Ascending aorta (tissue), 2 donors: ENCODE data around the gene KRT82. TPM values are rescaled to one million over a fixed set of nuclear protein-coding genes. Genes with fewer than 3 reads are reported as not detected.

Experiments used
- DNase-seq, 2 donors: peaks; one replicate each; pipeline ENCODE4 v3.0.0-alpha.2; 2019; ENCODE audit warnings: low spot score in 2 of 2
- H3K27ac ChIP-seq, 2 donors: fragments of 200-600 bp; sonication (generic); one replicate each; pipeline ENCODE4 v1.5.1; 2016 to 2017; ENCODE audit warnings: mild to moderate bottlenecking in 1 of 2
- H3K27me3 ChIP-seq: fragments of 200-600 bp; sonication (generic); one replicate; pipeline ENCODE4 v1.5.1; 2017
- H3K36me3 ChIP-seq, 2 donors: fragments of 200-600 bp; sonication (generic); one replicate each; pipeline ENCODE4 v1.5.1; 2016
- H3K4me1 ChIP-seq, 2 donors: fragments of 200-600 bp; sonication (generic); one replicate each; pipeline ENCODE4 v1.5.1; 2016 to 2017; ENCODE audit warnings: mild to moderate bottlenecking in 1 of 2
- H3K4me3 ChIP-seq, 2 donors: fragments of 200-600 bp; sonication (generic); one replicate each; pipeline ENCODE4 v1.5.1; 2016 to 2017; ENCODE audit warnings: mild to moderate bottlenecking in 1 of 2
- H3K9me3 ChIP-seq, 2 donors: fragments of 200-600 bp; sonication (generic); one replicate each; pipeline ENCODE4 v1.5.1; 2016
- CTCF ChIP-seq, 3 experiments: fragments of 200-600 bp in 2 of 3; fragments of 450-650 bp in 1 of 3; sonication (generic) in 2 of 3; IDR thresholded peaks; one replicate each; pipeline ENCODE4 v1.5.1; 2016 to 2019; ENCODE audit warnings: antibody characterized with exemption in 3 of 3, mild to moderate bottlenecking in 1 of 3, moderate library complexity in 1 of 3
- intact Hi-C: fragments of 100-400 bp; cut with DNase I; formaldehyde crosslinking; loops from one replicate; pipeline ENCODE4 v1.15.1; 2023
- total RNA-seq: library from RNA; depleted of rRNA; stranded (reverse); fragments of >200 nt; gene quantifications from one replicate; pipeline ENCODE4 v1.1.0, GENCODE V29; 2016

The KRT82 gene
- total RNA-seq, 1 donor from 2014 or later, result not detected

GRCh38 chr12:52366738-52367485 is 39.2 kb downstream of the KRT82 start, which contains the start of gene KRT85:
Gene KRT85 (minus strand): TSS chr12:52367481. CDS start chr12:52367405, 76 bp downstream.
- no peak for TF ChIP-seq CTCF (IDR thresholded peaks at IDR 0.05)
- H3K36me3 ChIP-seq, result no peaks in the 10 kb centered on the region
- no peak within 1 kb of the TSS for H3K4me3 ChIP-seq
- no peaks in the 10 kb centered on the region for H3K27me3 ChIP-seq
- no peak for DNase-seq
- intact Hi-C loops, result no loop called here
- no peak within 1 kb of the TSS for H3K27ac ChIP-seq
- no peaks in the 10 kb centered on the region for H3K9me3 ChIP-seq
- H3K4me1 ChIP-seq, result peaks cover 0 to 11% of the 10 kb centered on the region in 2 donors

- no peaks in the 10 kb centered on the region for H3K36me3 ChIP-seq
- no peak overlapping the region for H3K4me3 ChIP-seq
- H3K27ac ChIP-seq, result no peak overlapping the region
- H3K4me1 ChIP-seq, result no peaks in the 10 kb centered on the region
- no peaks in the 10 kb centered on the region for H3K27me3 ChIP-seq
- no peak for DNase-seq
- intact Hi-C loops, result no loop called here
- no peak for TF ChIP-seq CTCF (IDR thresholded peaks at IDR 0.05)
- H3K9me3 ChIP-seq, result no peaks in the 10 kb centered on the region
These were observed 41.1 kb downstream of the KRT82 start for GRCh38 chr12:52364901-52365489.

- TF ChIP-seq CTCF (IDR thresholded peaks at IDR 0.05), result no peak
- DNase-seq, result no peak
- Histone ChIP-seq H3K27me3 (no peaks in the 10 kb centered on the region), H3K36me3 (no peaks in the 10 kb centered on the region), H3K9me3 (no peaks in the 10 kb centered on the region), H3K4me3 (no peak overlapping the region), H3K27ac (no peak overlapping the region), H3K4me1 (no peaks in the 10 kb centered on the region)
- intact Hi-C loops, result no loop called here
These were observed 42.1 kb downstream of the KRT82 start for GRCh38 chr12:52364061-52364460.

GRCh38 chr12:52363111-52363679 is 42.9 kb downstream of the KRT82 start:
- Histone ChIP-seq H3K36me3 (no peaks in the 10 kb centered on the region), H3K4me3 (no peak overlapping the region), H3K27me3 (no peaks in the 10 kb centered on the region), H3K4me1 (no peaks in the 10 kb centered on the region), H3K9me3 (no peaks in the 10 kb centered on the region), H3K27ac (no peak overlapping the region)
- intact Hi-C loops, result no loop called here
- no peak for DNase-seq
- TF ChIP-seq CTCF (IDR thresholded peaks at IDR 0.05), result no peak

- intact Hi-C loops, result no loop called here
- Histone ChIP-seq H3K9me3 (no peaks in the 10 kb centered on the region), H3K4me1 (no peaks in the 10 kb centered on the region), H3K36me3 (no peaks in the 10 kb centered on the region), H3K4me3 (no peak overlapping the region), H3K27ac (no peak overlapping the region), H3K27me3 (no peaks in the 10 kb centered on the region)
- DNase-seq, result no peak
- no peak for TF ChIP-seq CTCF (IDR thresholded peaks at IDR 0.05)
These were observed 43.9 kb downstream of the KRT82 start for GRCh38 chr12:52362118-52362726.
